ENCODE data around the gene SPINK9.

DNA sequence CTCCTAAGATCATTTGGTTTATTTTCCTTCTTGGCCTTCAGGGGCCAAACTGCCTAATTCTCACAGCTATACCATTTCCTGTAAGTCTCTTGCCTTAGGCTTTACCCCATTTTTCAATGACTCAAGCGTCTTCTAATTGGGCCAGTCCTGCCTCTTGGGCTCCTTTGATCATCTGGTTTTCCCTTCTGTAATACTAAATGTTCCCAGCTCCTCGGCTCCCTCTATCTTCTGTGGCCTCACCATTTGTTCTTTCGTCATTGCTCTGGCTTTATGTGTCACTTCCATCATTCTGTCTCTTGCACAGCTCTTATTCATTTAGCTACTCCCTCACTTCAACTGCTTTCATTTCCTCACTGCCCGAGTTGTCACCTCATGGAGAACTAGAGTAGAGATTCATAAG, 37.6 kb upstream of the SPINK9 start:
- TF ChIP-seq, protein P1, sequence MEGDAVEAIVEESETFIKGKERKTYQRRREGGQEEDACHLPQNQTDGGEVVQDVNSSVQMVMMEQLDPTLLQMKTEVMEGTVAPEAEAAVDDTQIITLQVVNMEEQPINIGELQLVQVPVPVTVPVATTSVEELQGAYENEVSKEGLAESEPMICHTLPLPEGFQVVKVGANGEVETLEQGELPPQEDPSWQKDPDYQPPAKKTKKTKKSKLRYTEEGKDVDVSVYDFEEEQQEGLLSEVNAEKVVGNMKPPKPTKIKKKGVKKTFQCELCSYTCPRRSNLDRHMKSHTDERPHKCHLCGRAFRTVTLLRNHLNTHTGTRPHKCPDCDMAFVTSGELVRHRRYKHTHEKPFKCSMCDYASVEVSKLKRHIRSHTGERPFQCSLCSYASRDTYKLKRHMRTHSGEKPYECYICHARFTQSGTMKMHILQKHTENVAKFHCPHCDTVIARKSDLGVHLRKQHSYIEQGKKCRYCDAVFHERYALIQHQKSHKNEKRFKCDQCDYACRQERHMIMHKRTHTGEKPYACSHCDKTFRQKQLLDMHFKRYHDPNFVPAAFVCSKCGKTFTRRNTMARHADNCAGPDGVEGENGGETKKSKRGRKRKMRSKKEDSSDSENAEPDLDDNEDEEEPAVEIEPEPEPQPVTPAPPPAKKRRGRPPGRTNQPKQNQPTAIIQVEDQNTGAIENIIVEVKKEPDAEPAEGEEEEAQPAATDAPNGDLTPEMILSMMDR (conservative IDR thresholded peaks at IDR 0.05; ENCODE audit: low read length): no peak
- TF ChIP-seq EZH2phosphoT487 (IDR thresholded peaks at IDR 0.05; ENCODE audit: borderline replicate concordance): no peak

Data from Loucy (cell line).